AG09309 (cell line): Measurements from ENCODE around the gene CLDN2.
"Not testable (repeated sequence)": the region's sequence is repeated elsewhere in the genome, so short reads cannot be mapped to it uniquely, and the experiment has no call there.

Experiments used
- DNase-seq: peaks from one replicate; pipeline ENCODE4 v3.0.0-alpha.2; 2010; ENCODE audit warnings: low read depth
- H3K4me3 ChIP-seq: 2 replicates; pipeline ENCODE4 v1.5.1; 2011; ENCODE audit warnings: mild to moderate bottlenecking, low read depth, low read length, moderate library complexity; ENCODE audit not compliant: control insufficient read depth
- CTCF ChIP-seq: IDR thresholded peaks from 2 replicates; pipeline ENCODE4 v1.5.1; 2011; ENCODE audit warnings: mild to moderate bottlenecking, low read depth, low read length, inconsistent platforms; ENCODE audit not compliant: insufficient read depth, control insufficient read depth; ENCODE audit errors: missing control alignments

The CLDN2 gene

GRCh38 chrX:106919932-106920452 lies at the start of gene CLDN2:
Gene CLDN2 (plus strand): TSS chrX:106920402. CDS start chrX:106928229, 7,827 bp downstream.
- no peak for DNase-seq
- no peak for TF ChIP-seq CTCF
- no peak within 1 kb of the TSS for H3K4me3 ChIP-seq

- DNase-seq, H3K4me3 ChIP-seq: not testable (repeated sequence)
Measured at GRCh38 chrX:106872796-106873195, 47.4 kb upstream of the CLDN2 start.

- no peak for DNase-seq
- peak; percentile 55 for TF ChIP-seq CTCF
- H3K4me3 ChIP-seq: no peak overlapping the region
Measured at GRCh38 chrX:106874075-106874474, 46.1 kb upstream of the CLDN2 start.

- TF ChIP-seq CTCF: no peak
- no peak overlapping the region for H3K4me3 ChIP-seq
- no peak for DNase-seq
Measured at GRCh38 chrX:106875151-106875550, 45.1 kb upstream of the CLDN2 start.

- H3K4me3 ChIP-seq: no peak overlapping the region
- no peak for TF ChIP-seq CTCF
- no peak for DNase-seq
Measured at GRCh38 chrX:106889468-106889867, 30.7 kb upstream of the CLDN2 start.

- TF ChIP-seq CTCF: no peak
- DNase-seq: no peak
- H3K4me3 ChIP-seq: no peak overlapping the region
Measured at GRCh38 chrX:106891762-106892460, 28.3 kb upstream of the CLDN2 start.

GRCh38 chrX:106894392-106894909 lies 25.8 kb upstream of the CLDN2 start:
- peak; percentile 91 for TF ChIP-seq CTCF
- no peak overlapping the region for H3K4me3 ChIP-seq
- DNase-seq: peak; percentile 28
